22Rv1 (cell line): Measurements from ENCODE around the gene MAP7.

Source experiments
- ZFX ChIP-seq: fragments of 450-650 bp; IDR thresholded peaks from 2 replicates; pipeline ENCODE4 v1.6.1; 2017; ENCODE audit warnings: antibody characterized with exemption, borderline replicate concordance
- TF ChIP-seq, protein P1 (sequence below): fragments of 450-650 bp; IDR thresholded peaks from 2 replicates; pipeline ENCODE4 v1.5.1; 2017; ENCODE audit warnings: mild to moderate bottlenecking

DNA sequence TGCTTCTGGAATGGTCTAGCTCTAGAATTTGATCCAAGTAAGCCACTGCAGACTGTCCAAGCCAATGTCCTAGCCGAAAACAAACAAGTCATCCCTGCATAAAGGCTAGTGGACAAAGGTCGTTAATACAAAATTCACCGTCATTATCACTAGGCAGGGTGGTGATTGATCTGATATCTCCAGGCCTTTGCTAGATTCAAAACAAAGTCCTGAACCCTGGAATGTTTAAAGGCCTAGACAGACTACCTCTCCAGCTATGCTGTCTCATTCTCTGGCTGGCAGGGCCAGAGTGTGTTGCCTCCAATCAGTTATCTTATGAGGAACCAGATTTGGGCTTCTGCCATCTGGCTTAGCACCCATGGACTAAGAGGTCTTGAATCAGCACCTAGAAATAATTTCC, 38.3 kb downstream of the MAP7 start:
- TF ChIP-seq, protein P1, sequence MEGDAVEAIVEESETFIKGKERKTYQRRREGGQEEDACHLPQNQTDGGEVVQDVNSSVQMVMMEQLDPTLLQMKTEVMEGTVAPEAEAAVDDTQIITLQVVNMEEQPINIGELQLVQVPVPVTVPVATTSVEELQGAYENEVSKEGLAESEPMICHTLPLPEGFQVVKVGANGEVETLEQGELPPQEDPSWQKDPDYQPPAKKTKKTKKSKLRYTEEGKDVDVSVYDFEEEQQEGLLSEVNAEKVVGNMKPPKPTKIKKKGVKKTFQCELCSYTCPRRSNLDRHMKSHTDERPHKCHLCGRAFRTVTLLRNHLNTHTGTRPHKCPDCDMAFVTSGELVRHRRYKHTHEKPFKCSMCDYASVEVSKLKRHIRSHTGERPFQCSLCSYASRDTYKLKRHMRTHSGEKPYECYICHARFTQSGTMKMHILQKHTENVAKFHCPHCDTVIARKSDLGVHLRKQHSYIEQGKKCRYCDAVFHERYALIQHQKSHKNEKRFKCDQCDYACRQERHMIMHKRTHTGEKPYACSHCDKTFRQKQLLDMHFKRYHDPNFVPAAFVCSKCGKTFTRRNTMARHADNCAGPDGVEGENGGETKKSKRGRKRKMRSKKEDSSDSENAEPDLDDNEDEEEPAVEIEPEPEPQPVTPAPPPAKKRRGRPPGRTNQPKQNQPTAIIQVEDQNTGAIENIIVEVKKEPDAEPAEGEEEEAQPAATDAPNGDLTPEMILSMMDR, result no peak
- TF ChIP-seq ZFX, result no peak
